ENCODE results near the gene MAIP1.
"Not testable (repeated sequence)": the region's sequence is repeated elsewhere in the genome, so short reads cannot be mapped to it uniquely, and the experiment has no call there.

The MAIP1 gene, protein sequence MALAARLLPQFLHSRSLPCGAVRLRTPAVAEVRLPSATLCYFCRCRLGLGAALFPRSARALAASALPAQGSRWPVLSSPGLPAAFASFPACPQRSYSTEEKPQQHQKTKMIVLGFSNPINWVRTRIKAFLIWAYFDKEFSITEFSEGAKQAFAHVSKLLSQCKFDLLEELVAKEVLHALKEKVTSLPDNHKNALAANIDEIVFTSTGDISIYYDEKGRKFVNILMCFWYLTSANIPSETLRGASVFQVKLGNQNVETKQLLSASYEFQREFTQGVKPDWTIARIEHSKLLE

DNA sequence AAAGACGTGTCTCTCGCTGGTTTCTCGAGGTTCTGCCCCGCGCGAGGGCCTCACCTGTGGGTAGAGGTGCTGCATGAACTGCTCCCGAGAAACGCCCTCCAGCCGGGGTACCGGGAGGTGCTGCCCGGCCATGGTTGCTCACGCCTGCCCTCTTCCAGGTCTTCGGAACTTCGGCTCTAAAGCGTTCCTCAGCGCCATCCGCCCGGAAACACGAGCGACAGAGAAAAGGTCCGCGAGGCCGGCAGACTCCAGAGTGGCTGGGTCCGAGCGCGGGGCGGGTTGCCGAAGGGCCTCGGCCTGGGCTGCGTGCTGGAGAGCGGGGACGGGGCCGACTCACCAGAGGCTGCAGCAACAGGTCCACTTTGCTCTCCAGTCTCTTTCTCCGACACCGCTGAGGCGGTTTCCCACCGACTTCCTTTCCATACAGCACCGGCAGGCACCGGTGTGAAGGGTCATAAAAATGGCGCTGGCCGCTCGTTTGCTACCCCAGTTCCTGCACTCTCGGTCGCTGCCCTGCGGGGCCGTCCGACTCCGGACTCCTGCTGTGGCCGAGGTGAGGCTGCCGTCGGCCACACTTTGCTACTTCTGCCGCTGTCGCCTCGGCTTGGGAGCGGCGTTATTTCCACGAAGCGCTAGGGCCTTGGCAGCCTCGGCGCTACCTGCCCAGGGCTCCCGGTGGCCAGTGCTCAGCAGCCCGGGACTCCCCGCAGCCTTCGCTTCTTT lies at the start of gene MAIP1, which contains the start of gene TYW5:
MAIP1 (plus strand) TSS at position 244 of the 723 bp plus-strand sequence; CDS start at position 461, 217 bp downstream.
TYW5 (minus strand) TSS at position 153 of the 723 bp plus-strand sequence; CDS start at position 132, 21 bp downstream.
- peak; percentile 94 for DNase-seq

DNA sequence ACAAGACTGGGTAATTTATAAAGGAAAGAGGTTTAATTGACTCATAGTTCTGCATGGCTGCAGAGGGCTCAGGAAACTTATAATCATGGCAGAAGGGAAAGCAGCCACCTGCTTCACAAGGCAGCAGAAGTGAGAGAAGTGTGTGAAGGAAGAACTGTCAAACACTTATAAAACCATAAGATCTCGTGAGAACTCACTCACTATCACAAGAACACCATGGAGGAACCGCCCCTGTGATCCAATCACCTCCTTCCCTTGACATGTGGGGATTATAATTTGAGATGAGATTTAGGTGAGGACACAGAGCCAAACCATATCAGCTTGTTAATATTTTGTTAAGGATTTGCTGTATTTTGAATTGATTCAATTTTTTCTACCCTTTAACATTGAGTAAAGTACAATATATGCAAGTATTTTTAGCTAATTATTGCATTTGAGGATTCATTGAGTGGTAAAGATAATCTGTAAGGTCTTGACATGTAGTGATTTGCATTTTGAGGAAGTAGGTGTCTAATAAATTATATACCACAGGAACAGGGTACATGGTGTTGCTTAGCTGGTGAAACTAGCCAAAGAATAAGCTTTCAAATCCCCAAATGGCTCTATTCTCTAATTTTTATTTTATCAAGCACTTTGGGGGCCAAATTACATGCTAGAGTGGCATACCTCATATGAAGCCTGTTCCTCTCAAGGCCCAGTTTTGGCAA lies 48.2 kb upstream of the MAIP1 start:
- no peak for DNase-seq

DNA sequence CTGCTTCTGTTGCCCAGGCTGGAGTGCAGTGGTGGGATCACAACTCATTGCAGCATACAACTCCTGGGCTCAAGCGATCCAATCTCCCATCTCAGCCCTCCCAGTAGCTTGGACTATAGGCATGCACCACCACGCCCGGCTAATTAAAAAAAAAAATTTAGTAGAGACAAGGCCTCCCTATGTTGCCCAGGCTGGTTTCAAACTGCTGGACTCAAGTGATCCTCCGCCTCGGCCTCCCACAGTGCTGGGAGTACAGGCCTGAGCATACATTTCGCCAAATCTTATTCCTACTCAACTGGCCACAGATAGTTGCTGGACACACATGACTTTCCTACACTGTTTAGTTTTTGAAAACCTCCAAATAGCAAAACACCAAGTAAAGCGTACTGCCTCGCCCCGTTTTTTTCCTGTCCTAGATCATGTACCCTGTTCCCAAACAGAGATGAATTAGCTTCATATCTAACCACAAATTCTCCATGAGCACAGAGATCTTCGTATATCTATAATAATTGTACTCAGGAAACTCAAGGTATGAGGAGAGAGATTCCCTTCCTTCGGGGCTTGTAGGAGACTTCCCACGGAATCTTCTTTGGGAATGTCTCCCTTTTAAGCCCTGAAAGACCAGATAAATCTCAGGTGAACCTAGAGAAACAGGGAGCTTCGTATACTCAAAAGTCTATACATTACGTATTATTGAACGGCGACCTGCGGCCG lies 44.9 kb upstream of the MAIP1 start:
- no peak for DNase-seq

DNA sequence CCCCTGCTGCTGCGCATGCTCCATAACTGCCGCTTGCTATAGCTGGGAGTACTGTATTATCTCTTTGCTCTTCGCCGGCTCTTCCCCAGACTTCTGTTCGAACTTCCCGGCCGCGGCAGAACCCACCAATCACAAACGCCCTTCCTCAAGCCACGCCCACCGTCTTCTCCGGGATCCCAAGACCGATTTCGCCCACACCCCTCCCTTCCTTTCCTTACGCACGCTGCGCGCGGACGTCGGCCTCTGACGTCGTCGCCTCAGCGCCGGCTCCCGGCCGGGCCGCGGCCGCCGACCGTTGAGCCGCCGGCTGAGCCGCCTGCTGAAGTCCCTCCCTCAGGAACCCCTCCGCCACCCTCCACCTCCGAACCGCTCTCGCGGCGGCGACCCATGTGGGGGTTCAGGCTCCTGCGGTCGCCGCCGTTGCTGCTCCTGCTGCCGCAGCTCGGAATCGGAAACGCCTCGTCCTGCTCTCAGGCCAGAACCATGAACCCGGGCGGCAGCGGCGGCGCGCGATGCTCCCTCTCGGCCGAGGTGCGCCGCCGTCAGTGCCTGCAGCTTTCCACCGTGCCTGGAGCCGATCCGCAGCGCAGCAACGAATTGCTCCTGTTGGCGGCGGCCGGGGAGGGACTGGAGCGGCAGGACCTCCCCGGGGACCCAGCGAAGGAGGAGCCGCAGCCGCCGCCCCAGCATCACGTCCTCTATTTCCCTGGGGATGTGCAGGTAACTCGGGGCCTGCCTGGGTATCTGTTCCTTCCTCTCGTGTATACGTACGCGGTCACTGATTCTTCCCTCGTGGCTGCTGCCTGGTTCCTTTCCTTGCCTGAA lies 44.1 kb upstream of the MAIP1 start, which contains the start of gene C2orf69:
C2orf69 (plus strand) TSS at position 242 of the 825 bp plus-strand sequence; CDS start at position 388, 146 bp downstream.
- peak; percentile 98 for DNase-seq

DNA sequence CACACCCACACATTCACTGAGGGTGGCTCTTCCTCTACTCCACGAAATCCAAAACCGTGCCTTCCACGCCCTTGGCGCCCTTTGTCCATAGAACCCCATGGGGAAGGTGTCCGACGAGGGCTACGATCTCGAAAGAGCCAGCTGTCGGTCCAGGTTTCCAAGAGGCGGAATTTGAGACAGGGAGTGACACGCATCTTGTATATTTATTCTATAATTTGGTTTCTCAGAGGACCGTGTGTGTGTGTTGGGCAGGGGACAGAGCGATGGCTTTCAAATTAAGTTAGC lies 43.6 kb upstream of the MAIP1 start:
- DNase-seq, result no peak

DNA sequence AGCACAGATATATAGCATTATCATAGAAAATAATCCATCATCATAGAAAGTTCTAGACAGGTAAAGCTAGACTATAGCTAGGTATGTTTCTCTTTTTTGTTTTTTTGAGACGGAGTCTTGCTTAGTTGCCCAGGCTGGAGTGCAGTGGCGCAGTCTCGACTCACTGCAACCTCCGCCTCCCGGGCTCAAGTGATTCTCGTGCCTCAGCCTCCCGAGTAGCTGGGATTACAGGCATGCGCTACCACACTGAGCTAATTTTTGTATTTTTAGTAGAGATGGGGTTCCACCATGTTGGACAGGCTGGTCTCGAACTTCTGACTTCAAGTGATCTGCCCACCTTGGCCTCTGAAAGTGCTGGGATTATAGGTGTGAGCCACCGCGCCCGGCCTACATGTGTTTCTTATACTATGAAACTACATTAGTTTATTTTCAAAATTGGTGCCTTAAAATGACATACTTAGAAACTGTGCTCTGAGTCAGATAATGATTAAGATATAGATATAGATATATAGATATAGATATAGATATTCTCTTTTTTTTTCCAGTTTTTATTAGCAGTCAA lies 42.7 kb upstream of the MAIP1 start:
- not testable (repeated sequence) for DNase-seq

DNA sequence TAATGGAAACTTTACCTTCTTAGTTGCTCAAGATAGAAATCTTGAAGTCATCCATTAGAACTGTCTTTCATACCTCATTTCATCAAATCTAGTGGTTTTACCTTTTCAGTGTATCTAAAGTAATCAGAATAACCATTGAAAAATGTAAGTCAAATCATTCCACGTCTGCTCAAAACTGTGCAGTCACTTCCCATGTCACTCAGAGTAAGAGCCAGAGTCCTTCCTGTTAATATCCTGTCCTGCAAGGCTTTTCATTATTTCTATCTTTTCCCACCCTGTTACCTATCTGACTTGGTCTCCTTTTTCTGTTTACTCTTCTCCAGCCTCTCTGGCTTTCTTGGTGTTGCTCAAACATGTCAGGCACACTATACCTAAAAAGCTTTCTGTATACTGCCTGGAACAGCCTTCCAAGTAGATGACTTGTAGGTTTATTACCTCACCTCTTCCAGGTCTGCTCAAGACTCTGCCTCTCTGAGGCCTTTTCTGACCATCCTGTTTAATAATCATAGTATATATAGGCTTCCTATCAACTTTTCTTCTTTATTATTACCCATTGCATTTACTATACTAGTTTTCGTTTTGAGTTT lies 40.9 kb upstream of the MAIP1 start:
- DNase-seq, result no peak

DNA sequence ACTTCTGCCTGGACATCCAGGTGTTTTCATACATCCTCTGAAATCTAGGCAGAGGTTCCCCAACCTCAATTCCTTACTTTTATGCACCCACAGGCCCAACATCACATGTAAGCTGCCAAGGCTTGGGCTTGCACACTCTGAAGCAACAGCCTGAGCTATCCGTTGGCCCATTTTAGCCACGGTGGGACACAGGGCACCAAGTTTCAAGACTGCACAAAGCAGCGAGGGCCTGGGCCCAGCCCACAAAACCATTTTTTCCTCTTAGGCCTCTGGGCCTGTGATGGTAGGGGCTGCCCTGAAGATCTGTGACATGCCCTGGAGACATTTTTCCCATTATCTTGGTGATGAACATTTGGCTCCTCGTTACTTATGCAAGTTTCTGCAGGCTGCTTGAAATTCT lies 38.4 kb upstream of the MAIP1 start:
- DNase-seq, result no peak

DNA sequence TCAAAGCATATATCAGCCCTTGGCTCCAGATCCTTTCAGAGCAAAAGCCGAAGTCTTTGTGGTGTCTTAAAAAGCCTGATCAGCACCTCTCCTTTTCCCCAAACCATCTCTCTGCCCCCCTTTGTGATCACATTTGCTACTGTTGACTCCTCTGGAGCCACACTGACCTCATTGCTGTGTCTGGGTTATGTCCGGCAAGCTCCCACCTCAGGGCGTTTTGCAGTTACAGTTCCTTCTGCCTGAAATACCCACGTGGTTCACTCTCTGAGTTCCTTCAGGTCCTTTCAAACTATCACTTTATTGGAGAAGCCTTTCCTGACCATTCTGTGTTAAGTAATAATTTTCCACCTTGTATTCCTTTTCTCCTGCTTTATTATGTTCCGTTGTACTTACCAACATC lies 32.5 kb upstream of the MAIP1 start:
- no peak for DNase-seq

DNA sequence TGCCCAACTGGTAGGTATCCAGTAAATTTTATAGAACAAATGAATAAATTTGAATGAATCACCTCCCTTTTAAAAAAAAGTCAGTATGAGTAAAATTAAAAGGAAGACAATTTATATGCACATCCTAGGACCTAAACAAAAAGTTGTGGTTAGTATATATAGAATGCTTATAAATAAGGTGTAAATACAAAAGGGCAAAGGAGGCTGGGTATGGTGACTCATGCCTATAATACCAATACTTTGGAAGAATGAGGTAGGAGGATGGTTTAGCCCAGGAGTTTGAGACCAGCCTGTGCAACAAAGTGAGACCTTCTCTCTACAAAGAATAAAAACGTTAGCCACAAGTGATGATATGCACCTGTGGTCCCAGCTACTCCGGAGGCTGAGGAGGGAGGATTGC lies 31.5 kb upstream of the MAIP1 start:
- DNase-seq, result no peak

DNA sequence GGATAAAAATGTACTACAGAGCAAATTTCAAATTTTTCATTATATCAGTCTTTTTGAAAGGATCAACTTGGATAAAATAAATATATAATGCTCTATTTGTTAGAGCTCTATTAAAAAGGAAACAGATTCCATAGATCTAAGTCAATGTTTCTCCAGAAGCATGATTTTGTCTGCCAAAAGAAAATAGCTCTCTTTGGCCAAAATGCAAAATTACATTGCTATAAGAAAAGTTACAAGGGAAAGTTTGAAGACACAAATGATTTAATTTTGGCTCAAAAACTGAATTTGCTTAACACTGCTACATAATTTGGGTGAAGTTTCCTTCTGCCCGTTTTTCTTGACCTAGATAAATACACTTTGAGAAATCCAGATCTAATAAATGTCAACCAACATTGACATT lies 28.6 kb upstream of the MAIP1 start:
- no peak for DNase-seq

DNA sequence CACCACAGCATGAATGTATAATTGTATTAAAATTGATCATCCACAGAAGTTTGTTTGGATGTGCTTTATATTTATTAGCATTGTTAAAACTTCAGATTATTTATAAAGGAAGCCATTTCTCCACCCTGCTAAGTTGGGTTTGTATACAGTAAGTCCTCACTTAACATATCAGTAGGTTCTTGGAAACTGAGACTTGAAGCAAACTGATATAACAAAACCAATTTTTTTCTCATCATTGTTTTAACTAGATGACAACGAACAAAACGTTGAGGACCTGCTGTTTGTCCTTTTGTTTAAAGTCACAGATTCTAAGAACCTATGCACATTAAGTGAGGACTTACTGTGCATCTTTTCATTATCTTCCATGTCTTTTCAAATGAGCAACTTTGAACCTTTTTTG lies 27.2 kb upstream of the MAIP1 start:
- no peak for DNase-seq

DNA sequence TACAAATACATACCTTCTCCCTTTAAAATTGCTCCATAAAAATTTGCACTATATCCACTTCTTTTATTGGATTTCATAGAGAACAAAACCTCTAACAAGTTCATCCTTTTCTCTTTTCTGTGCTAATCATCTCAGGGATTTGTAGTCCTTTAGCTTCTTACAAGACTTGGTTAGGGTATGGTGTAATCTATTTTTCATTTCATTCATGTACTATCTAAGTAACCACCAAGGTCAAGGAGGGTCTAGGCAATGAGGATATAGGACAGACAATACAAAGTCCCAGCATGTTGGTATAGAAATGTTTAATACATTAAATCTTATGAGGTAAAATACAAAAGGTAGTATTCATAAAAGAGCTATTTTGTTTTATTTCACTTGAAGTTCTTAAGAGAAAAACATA lies 26.8 kb upstream of the MAIP1 start:
- no peak for DNase-seq

DNA sequence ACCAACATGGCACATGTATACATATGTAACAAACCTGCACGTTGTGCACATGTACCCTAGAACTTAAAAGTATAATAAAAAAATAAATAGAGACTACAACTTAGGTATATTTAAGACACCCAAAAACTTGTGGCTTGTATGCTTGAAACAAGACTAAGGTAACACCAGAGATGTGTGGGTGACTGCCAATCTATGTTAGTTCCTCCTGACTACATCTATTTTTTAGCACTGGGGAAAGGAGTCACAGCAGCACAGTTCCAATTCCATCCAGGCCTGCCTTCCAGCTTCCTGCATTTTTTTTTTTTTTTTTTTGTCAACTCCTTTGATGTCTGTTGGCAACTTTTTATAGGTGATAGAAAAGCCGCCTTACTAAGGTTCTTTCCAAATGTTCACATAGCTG lies 26.1 kb upstream of the MAIP1 start:
- no peak for DNase-seq

DNA sequence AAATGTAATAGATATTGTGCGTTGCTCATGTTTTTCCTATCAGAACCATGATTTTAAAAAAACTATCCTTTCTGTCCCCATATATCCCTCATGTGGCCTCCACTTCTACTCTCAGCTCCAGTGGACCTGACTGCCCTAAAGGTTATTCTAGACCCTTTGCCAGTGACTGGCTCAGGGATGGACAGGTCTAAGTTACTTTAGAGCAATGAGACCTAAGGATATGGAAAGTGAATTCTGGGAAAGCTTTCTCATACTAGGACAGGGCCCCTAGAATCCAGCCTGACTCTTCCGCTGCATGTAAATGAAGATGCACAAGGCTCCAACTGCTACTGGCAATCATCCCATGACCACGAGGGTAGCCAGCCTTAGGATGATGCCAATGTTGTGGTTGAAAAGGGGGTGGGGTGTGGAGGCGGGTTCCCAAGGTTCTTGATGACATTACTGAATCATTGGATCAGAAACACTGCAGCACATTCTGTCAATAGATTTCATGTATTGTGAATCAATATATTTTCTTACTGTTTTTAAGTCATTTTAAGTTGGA lies 23.0 kb upstream of the MAIP1 start:
- no peak for DNase-seq

DNA sequence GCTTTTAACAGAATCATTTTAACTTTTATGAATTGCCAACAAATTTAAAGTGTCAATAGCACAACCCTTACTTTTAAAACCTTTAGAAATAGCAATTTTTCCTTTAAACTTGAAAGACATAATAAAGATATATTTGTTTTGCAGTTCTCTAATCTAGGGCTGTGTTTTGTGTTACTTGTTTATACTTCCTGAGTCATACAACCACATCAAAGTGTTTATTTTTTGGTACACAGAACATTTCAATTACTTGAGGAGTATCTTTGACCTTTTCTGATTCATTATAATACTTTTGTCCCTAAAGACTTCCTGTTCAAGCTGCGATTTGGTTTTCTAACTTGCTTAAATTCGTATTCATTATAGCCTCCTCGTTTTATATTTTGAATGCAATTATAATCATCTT lies 21.9 kb upstream of the MAIP1 start:
- no peak for DNase-seq

DNA sequence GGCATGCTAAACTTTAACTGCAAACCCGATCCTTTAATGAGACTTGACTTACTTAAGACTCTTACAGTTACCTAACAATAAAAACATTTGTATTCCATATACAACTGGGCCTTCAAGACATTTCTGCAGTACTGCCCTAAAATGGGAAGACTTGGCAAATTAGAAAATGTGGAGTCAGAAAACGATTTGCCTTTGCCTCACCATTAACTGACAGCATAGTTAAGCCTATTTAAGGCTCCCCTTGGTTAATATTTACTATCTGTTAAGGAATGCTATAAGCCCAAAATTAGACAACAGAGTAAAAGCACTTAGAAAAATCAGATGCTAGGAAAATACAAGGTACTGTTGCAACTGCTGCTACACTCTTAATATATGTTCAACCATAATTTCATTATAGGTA lies 18.8 kb upstream of the MAIP1 start:
- no peak for DNase-seq

DNA sequence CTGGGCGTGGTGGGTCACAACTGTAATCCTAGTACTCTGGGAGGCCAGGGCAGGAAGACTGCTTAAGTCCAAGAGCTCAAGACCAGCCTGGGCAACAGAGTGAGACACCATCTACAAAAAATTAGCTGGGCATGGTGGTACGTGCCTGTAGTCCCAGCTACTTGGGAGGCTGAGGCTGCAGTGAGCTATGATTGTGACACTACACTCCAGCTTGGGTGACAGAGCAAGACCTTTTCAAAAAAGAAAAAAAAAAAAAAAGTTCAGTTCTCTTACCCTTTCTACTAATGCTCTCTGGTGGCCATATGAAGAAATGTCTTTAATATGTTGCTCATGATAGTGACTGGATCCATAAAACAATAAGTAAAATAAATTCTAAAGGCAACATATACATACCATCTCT lies 15.0 kb upstream of the MAIP1 start:
- DNase-seq, result no peak

DNA sequence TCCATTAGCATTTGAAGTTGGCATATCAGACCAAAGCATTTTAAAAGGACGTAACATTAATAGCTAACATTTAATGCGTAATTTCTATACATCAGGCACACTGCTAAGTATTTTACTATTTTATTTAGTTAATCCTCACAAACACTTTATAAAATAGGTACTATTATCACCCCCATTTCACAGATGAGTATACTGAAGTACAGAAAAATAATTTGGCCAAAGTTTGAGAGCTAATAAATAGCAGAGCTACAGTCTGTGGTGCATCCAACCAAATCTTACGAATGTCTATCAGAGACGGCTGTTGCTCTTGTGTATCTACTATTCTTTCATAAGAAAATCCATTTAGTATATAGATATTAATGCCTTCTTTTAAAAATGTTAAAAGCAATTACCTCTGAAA lies 12.0 kb upstream of the MAIP1 start:
- no peak for DNase-seq

DNA sequence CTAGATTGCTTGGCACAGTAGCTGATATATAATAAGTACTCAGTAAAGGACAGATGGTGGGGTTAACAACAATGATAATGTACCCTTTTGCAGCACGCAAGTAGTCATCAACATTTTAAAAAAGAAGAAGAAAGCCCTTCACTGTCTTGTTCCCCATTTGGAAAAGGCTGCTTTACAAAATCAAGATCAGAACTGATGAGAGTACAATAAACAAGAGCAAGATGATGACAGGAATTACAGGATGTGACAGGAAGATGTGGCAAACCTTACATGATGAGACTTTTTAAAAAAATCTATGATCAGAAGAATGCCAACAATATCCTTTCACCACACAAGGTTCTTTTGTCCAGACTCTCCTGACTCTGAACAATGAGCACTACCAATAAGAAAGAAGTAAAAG lies 9.2 kb upstream of the MAIP1 start:
- no peak for DNase-seq

DNA sequence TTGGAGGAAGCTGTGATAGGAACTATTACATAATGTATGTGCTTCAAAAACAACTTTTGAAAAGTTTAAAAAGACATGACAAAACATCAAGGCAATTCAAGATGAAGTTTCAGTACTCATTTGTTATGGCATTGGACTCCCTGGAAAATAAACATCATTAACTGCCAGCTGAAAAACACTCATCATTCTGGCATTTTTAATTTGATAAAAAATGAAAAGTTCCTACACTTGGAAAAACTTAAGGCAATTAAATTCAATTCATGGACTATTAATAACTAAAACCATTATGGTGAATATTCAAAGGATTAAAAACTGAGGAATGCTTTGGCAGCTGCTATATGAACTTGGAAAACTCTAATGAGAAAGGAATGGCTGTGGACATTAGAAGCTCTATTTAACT lies 8.5 kb upstream of the MAIP1 start:
- DNase-seq, result no peak

Data from right forelimb (tissue), 1 donor.